ENCODE results near the gene NLGN4X.

DNA sequence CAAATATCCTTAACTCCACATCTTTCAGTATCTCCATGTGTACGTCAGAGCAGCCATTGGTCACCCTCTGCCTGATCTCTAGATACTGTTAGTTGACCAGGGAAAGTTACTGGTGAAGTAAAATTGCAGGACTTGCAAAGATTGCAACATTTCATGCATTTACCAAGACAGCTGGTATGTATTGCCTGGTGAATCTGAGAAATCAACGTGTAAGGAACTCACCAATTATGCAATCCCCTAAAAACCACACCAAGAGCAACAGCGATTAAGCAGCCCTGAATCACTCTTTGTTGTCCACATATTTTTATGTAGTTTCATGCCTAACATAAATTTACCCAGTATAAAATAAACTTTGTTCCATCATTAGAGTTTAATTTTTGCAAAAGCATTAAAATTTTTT, 271.2 kb downstream of the NLGN4X start:
- TF ChIP-seq, protein P1, sequence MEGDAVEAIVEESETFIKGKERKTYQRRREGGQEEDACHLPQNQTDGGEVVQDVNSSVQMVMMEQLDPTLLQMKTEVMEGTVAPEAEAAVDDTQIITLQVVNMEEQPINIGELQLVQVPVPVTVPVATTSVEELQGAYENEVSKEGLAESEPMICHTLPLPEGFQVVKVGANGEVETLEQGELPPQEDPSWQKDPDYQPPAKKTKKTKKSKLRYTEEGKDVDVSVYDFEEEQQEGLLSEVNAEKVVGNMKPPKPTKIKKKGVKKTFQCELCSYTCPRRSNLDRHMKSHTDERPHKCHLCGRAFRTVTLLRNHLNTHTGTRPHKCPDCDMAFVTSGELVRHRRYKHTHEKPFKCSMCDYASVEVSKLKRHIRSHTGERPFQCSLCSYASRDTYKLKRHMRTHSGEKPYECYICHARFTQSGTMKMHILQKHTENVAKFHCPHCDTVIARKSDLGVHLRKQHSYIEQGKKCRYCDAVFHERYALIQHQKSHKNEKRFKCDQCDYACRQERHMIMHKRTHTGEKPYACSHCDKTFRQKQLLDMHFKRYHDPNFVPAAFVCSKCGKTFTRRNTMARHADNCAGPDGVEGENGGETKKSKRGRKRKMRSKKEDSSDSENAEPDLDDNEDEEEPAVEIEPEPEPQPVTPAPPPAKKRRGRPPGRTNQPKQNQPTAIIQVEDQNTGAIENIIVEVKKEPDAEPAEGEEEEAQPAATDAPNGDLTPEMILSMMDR (IDR thresholded peaks at IDR 0.05; ENCODE audit: low read length): no peak
- TF ChIP-seq EZH2 (IDR thresholded peaks at IDR 0.05; ENCODE audit: borderline replicate concordance, low read length): no peak

Measured in OCI-LY1 (cell line).